ENCODE data around the gene FATE1.

Gene FATE1

DNA sequence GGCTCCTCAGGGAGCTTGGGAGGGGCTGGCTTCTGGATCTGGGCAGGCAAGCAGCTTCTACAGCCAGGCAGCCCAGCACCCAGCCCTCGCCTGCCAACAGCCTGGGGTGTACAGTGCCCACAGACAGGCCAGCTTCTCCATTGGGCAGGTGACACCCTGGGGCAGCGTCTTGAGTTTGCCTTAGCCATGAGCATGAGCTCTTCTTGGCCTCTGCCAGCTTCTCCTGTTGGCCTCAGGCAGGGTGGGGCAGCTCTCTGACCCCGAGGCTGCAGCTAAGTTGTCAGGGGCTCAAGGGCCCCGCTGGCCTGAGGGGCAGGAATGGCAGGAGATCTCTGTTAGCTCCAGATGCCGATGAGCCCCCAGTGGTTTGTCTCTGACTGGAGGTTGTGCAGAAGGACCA lies 10.9 kb downstream of the FATE1 start:
- Histone ChIP-seq H3K36me3 (ENCODE audit: control insufficient read depth in 2 of 2, insufficient read depth in 1 of 2, low read length in 2 of 2) (no peaks in the 10 kb centered on the region), H3K27ac (ENCODE audit: extremely low read depth, low read depth, low read length) (no peak overlapping the region), H3K9me3 (ENCODE audit: control insufficient read depth, insufficient read depth, low read depth, low read length) (no peaks in the 10 kb centered on the region), H3K4me1 (ENCODE audit: control insufficient read depth, insufficient read depth, low read length) (no peaks in the 10 kb centered on the region), H3K4me3 (ENCODE audit: low read depth, low read length) (no peak overlapping the region)
- ChIA-PET POLR2A (no interaction called here), CTCF (interaction anchor here (1.1 kb wide), 1 partner anchor 15 kb away, joined by 3 read pairs; no protein-coding TSS in a partner anchor)
- TF ChIP-seq ZNF157 (tag by site-specific recombination; IDR thresholded peaks at IDR 0.05) (no peak), ZBTB17 (tag by site-specific recombination; IDR thresholded peaks at IDR 0.05) (no peak), ZNF132 (tag by site-specific recombination; IDR thresholded peaks at IDR 0.05; ENCODE audit: borderline replicate concordance) (no peak), REPIN1 (tag by site-specific recombination; IDR thresholded peaks at IDR 0.05; ENCODE audit: low read depth) (no peak), MYNN (tag by site-specific recombination; IDR thresholded peaks at IDR 0.05; ENCODE audit: borderline replicate concordance) (no peak), ZNF202 (tag by site-specific recombination; IDR thresholded peaks at IDR 0.05; ENCODE audit: borderline replicate concordance) (no peak), HOXA7 (CRISPR knock-in tag; IDR thresholded peaks at IDR 0.05; ENCODE audit: borderline replicate concordance) (no peak), ZNF596 (tag by site-specific recombination; IDR thresholded peaks at IDR 0.05) (no peak), ZNF16 (tag by site-specific recombination; IDR thresholded peaks at IDR 0.05; ENCODE audit: low read depth) (no peak), ZNF677 (tag by site-specific recombination; IDR thresholded peaks at IDR 0.05) (no peak), ZNF280C (tag by site-specific recombination; IDR thresholded peaks at IDR 0.05) (no peak)
- TF ChIP-seq, protein P1, sequence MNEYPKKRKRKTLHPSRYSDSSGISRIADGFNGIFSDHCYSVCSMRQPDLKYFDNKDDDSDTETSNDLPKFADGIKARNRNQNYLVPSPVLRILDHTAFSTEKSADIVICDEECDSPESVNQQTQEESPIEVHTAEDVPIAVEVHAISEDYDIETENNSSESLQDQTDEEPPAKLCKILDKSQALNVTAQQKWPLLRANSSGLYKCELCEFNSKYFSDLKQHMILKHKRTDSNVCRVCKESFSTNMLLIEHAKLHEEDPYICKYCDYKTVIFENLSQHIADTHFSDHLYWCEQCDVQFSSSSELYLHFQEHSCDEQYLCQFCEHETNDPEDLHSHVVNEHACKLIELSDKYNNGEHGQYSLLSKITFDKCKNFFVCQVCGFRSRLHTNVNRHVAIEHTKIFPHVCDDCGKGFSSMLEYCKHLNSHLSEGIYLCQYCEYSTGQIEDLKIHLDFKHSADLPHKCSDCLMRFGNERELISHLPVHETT (tag by site-specific recombination; IDR thresholded peaks at IDR 0.05): no peak

DNA sequence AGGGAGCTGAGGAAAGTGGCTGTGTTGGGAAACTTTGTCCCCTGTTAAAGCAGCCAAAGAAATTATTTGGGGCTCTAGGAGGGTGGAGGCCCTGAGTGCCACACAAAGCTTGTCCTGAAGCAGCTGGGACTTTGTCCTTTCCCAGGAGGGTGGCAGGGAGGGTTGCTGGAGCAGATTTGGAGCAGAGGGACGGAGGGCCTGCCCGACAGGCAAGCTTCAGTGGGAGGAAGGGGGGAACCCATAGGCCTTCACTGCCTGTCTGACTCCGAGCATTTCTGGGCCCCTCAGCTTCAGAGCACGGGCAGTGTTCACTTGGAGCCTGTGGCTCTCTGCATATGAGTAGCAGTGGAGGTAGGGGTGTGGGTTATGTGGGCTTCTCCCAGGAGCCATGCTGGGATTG lies 11.5 kb downstream of the FATE1 start:
- TF ChIP-seq ZNF548 (tag by site-specific recombination; IDR thresholded peaks at IDR 0.05): no peak
- no peaks in the 10 kb centered on the region for H3K4me1 ChIP-seq (ENCODE audit: control insufficient read depth, insufficient read depth, low read length)
- no peak overlapping the region for H3K4me3 ChIP-seq (ENCODE audit: low read depth, low read length)
- H3K36me3 ChIP-seq (ENCODE audit: control insufficient read depth in 2 of 2, insufficient read depth in 1 of 2, low read length in 2 of 2): no peaks in the 10 kb centered on the region
- ChIA-PET CTCF (interaction anchor here (0.6 to 1.1 kb wide), 2 partner anchors 15 to 367 kb away, joined by 3 read pairs; no protein-coding TSS in a partner anchor), POLR2A (no interaction called here)
- no peaks in the 10 kb centered on the region for H3K9me3 ChIP-seq (ENCODE audit: control insufficient read depth, insufficient read depth, low read depth, low read length)
- H3K27ac ChIP-seq (ENCODE audit: extremely low read depth, low read depth, low read length): no peak overlapping the region

DNA sequence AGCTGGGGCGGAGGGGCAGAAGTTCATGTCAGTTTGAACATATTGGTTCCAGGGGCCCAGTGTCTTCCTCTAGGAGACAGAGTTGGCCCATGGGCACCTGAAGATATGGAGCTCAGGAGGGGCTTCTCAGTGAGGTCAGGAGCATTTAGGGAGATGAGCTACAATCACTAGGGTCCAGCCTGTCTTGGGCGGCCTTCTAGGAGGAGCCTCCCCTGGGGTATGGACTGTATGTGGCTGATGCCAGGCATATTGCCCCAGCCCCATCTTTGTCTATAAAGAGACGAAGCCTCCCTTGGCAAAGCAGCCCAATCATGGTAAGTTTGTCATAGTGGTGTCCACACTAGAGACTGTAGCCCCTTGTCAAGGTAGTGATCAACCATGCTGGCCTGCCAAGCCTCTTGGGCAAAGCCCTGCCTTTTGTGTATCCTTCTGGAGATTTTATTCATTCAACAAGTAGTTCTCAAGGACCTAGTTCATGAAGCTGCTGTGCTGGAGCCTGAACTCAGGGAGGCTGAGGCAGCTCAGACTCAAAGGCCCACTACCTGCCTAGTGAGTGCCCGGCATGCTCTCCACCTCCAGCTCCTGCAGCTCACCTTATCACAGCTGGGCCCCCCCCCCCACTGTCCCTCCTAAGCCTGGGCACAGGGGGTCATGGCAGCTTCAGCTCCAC lies 13.4 kb downstream of the FATE1 start:
- H3K4me3 ChIP-seq (ENCODE audit: low read depth, low read length): no peak overlapping the region
- no peak for TF ChIP-seq YY2 (tag by site-specific recombination; IDR thresholded peaks at IDR 0.05)
- no peak for TF ChIP-seq ZFP37 (tag by site-specific recombination; IDR thresholded peaks at IDR 0.05)
- no peak for TF ChIP-seq ZNF266 (tag by site-specific recombination; IDR thresholded peaks at IDR 0.05; ENCODE audit: low read depth)
- TF ChIP-seq ZBTB20 (tag by site-specific recombination; IDR thresholded peaks at IDR 0.05): no peak
- TF ChIP-seq, protein P2, sequence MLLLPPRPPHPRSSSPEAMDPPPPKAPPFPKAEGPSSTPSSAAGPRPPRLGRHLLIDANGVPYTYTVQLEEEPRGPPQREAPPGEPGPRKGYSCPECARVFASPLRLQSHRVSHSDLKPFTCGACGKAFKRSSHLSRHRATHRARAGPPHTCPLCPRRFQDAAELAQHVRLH (tag by site-specific recombination; IDR thresholded peaks at IDR 0.05): no peak
- TF ChIP-seq SCRT2 (tag by site-specific recombination; IDR thresholded peaks at IDR 0.05): 0 out of 2 replicates have a peak, but pooled peaks have one; percentile 17
- no peaks in the 10 kb centered on the region for H3K4me1 ChIP-seq (ENCODE audit: control insufficient read depth, insufficient read depth, low read length)
- ChIA-PET POLR2A (no interaction called here), CTCF (interaction anchor here (1.1 kb wide), 1 partner anchor 1089 kb away, joined by 3 read pairs; no protein-coding TSS in a partner anchor)
- H3K36me3 ChIP-seq (ENCODE audit: control insufficient read depth in 2 of 2, insufficient read depth in 1 of 2, low read length in 2 of 2): no peaks in the 10 kb centered on the region
- H3K9me3 ChIP-seq (ENCODE audit: control insufficient read depth, insufficient read depth, low read depth, low read length): no peaks in the 10 kb centered on the region
- no peak overlapping the region for H3K27ac ChIP-seq (ENCODE audit: extremely low read depth, low read depth, low read length)
